ENCODE measurements around the gene CNIH3.

DNA sequence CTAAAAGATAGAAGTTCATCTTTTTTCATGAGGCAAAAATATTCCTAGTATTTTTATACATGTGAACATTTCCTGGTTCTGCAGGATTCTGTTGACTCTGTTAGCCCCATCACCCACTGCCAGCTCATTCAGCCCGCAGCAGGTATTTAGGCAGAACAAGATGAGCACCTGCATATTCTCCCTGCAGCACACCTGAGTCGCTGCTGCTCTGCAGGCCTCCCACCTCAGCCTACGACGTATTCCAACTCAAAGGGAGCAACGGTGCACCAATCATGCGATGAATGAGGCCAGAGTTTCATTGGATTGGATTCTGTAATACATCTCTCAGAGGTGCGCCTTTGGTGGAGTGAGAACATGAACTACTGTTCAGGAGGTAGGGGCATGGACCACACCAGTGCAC is 87.6 kb downstream of the CNIH3 start:
- TF ChIP-seq ZNF70 (CRISPR knock-in tag; IDR thresholded peaks at IDR 0.05) (no peak), ARNTL (CRISPR knock-in tag; IDR thresholded peaks at IDR 0.05; ENCODE audit: borderline replicate concordance, low read depth) (no peak), SNAI2 (CRISPR knock-in tag; IDR thresholded peaks at IDR 0.05) (no peak)
- TF ChIP-seq, protein P1, sequence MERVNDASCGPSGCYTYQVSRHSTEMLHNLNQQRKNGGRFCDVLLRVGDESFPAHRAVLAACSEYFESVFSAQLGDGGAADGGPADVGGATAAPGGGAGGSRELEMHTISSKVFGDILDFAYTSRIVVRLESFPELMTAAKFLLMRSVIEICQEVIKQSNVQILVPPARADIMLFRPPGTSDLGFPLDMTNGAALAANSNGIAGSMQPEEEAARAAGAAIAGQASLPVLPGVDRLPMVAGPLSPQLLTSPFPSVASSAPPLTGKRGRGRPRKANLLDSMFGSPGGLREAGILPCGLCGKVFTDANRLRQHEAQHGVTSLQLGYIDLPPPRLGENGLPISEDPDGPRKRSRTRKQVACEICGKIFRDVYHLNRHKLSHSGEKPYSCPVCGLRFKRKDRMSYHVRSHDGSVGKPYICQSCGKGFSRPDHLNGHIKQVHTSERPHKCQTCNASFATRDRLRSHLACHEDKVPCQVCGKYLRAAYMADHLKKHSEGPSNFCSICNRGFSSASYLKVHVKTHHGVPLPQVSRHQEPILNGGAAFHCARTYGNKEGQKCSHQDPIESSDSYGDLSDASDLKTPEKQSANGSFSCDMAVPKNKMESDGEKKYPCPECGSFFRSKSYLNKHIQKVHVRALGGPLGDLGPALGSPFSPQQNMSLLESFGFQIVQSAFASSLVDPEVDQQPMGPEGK (CRISPR knock-in tag; IDR thresholded peaks at IDR 0.05; ENCODE audit: borderline replicate concordance), result no peak

All from SK-N-SH treated with all-trans-retinoic acid at 6 μM for 48 hours (cell line).